Neural progenitor cell (in vitro differentiated cells): ENCODE data around the gene HOXD13. TPM values are rescaled to one million over a fixed set of nuclear protein-coding genes. Genes with fewer than 3 reads are reported as not detected.

ENCODE experiments used
- DNase-seq: peaks from one replicate; pipeline ENCODE4 v3.0.0-alpha.2; 2016; ENCODE audit warnings: low spot score
- H2AFZ ChIP-seq: fragments of 200-600 bp; sonication (generic); replicated peaks from 2 replicates; pipeline ENCODE4 v1.6.1; 2016; ENCODE audit warnings: antibody characterized with exemption
- H3F3A ChIP-seq: fragments of 200-600 bp; sonication (generic); 2 replicates; pipeline ENCODE4 v1.6.1; 2016; ENCODE audit warnings: antibody characterized with exemption, low read depth
- H3K27ac ChIP-seq: fragments of 200-600 bp; sonication (generic); 2 replicates; pipeline ENCODE4 v1.5.1; 2016; ENCODE audit warnings: mild to moderate bottlenecking
- H3K27me3 ChIP-seq: fragments of 200-600 bp; sonication (generic); 2 replicates; pipeline ENCODE4 v1.6.1; 2016; ENCODE audit warnings: mild to moderate bottlenecking, moderate library complexity
- H3K36me3 ChIP-seq: fragments of 200-600 bp; sonication (generic); 2 replicates; pipeline ENCODE4 v1.5.1; 2016
- H3K4me1 ChIP-seq: fragments of 200-600 bp; sonication (generic); 2 replicates; pipeline ENCODE4 v1.6.1; 2016; ENCODE audit warnings: mixed run types
- H3K4me2 ChIP-seq: fragments of 200-600 bp; sonication (generic); 2 replicates; pipeline ENCODE4 v1.6.1; 2016
- H3K4me3 ChIP-seq: fragments of 200-600 bp; sonication (generic); 2 replicates; pipeline ENCODE4 v1.5.1; 2016
- H3K79me2 ChIP-seq: fragments of 200-600 bp; sonication (generic); 2 replicates; pipeline ENCODE4 v1.6.1; 2016; ENCODE audit warnings: low read depth
- H3K9ac ChIP-seq: fragments of 200-600 bp; sonication (generic); 2 replicates; pipeline ENCODE4 v1.6.1; 2016
- H3K9me3 ChIP-seq: fragments of 200-600 bp; sonication (generic); 2 replicates; pipeline ENCODE4 v1.5.1; 2016; ENCODE audit warnings: low read depth
- H4K20me1 ChIP-seq: fragments of 200-600 bp; sonication (generic); 2 replicates; pipeline ENCODE4 v1.6.1; 2016; ENCODE audit warnings: low read depth
- H3K27ac Mint-ChIP-seq: 3 replicates; pipeline ENCODE4 v1.8.0; 2021; ENCODE audit warnings: mixed read lengths
- H3K27me3 Mint-ChIP-seq: 2 replicates; pipeline ENCODE4 v1.8.0; 2022; ENCODE audit warnings: low read depth, mild to moderate bottlenecking, inconsistent platforms, moderate library complexity, mixed read lengths; ENCODE audit not compliant: insufficient read depth
- H3K36me3 Mint-ChIP-seq: 3 replicates; pipeline ENCODE4 v1.8.0; 2021; ENCODE audit warnings: mixed read lengths
- H3K4me1 Mint-ChIP-seq: 3 replicates; pipeline ENCODE4 v1.8.0; 2021; ENCODE audit warnings: mixed read lengths
- H3K4me3 Mint-ChIP-seq: 3 replicates; pipeline ENCODE4 v1.8.0; 2021; ENCODE audit warnings: mild to moderate bottlenecking, moderate library complexity, mixed read lengths
- H3K9me3 Mint-ChIP-seq: 3 replicates; pipeline ENCODE4 v1.8.0; 2020; ENCODE audit warnings: mixed read lengths
- CTCF ChIP-seq: fragments of 200-600 bp; sonication (generic); IDR thresholded peaks from 2 replicates; pipeline ENCODE4 v1.5.1; 2017; ENCODE audit warnings: antibody characterized with exemption, mild to moderate bottlenecking
- EZH2 ChIP-seq: fragments of 200-600 bp; sonication (generic); IDR thresholded peaks from 2 replicates; pipeline ENCODE4 v1.6.1; 2017; ENCODE audit warnings: antibody characterized with exemption, mild to moderate bottlenecking, moderate library complexity
- EZH2phosphoT487 ChIP-seq: fragments of 200-600 bp; sonication (generic); IDR thresholded peaks from 2 replicates; pipeline ENCODE4 v1.6.1; 2017; ENCODE audit warnings: antibody characterized with exemption
- total RNA-seq: library from RNA; depleted of rRNA; stranded (reverse); fragments of >200 nt; gene quantifications from 2 replicates; pipeline ENCODE4 v1.2.3, GENCODE V29; 2015; ENCODE audit warnings: low replicate concordance

HOXD13 gene
- total RNA-seq, 1 donor from 2014 or later = not detected

GRCh38 chr2:176106581-176107539, 14.3 kb downstream of the HOXD13 start, which contains the start of gene HOXD11:
TSS of gene HOXD11 (plus strand) at chr2:176107280. CDS start at chr2:176107356, 76 bp downstream.
- H4K20me1 ChIP-seq = peaks cover 96% of the 10 kb centered on the region
- peaks cover 87% of the 10 kb centered on the region for H3K27me3 Mint-ChIP-seq
- H3K4me3 Mint-ChIP-seq = peak within 1 kb of the TSS; percentile 71
- peaks cover 15% of the 10 kb centered on the region for H3K4me1 Mint-ChIP-seq
- no peak within 1 kb of the TSS for H3K9ac ChIP-seq
- no peaks in the 10 kb centered on the region for H3K4me1 ChIP-seq
- no peak within 1 kb of the TSS for H3K27ac ChIP-seq
- H3K9me3 ChIP-seq = no peaks in the 10 kb centered on the region
- no peaks in the 10 kb centered on the region for H3K79me2 ChIP-seq
- peak within 1 kb of the TSS; percentile 62 for H3K4me2 ChIP-seq
- no peaks in the 10 kb centered on the region for H3K36me3 ChIP-seq
- no peaks in the 10 kb centered on the region for H3F3A ChIP-seq
- no peaks in the 10 kb centered on the region for H3K36me3 Mint-ChIP-seq
- H2AFZ ChIP-seq = no peak within 1 kb of the TSS
- peaks cover 13% of the 10 kb centered on the region for H3K9me3 Mint-ChIP-seq
- DNase-seq = peak; percentile 65
- TF ChIP-seq CTCF = no peak
- TF ChIP-seq EZH2phosphoT487 = peak; percentile 84
- TF ChIP-seq EZH2 = peak; percentile 91
- peaks cover 100% of the 10 kb centered on the region for H3K27me3 ChIP-seq
- peak within 1 kb of the TSS; percentile 14 for H3K4me3 ChIP-seq
- H3K27ac Mint-ChIP-seq = no peak within 1 kb of the TSS

GRCh38 chr2:176107731-176108181, 15.2 kb downstream of the HOXD13 start:
- Histone ChIP-seq H3K27me3 (peaks cover 100% of the 10 kb centered on the region), H3K4me3 (no peak overlapping the region), H3K9ac (no peak overlapping the region), H4K20me1 (peaks cover 96% of the 10 kb centered on the region), H2AFZ (no peak overlapping the region), H3K4me1 (no peaks in the 10 kb centered on the region), H3F3A (no peaks in the 10 kb centered on the region), H3K4me2 (peak overlapping the region; percentile 59), H3K9me3 (no peaks in the 10 kb centered on the region), H3K79me2 (no peaks in the 10 kb centered on the region), H3K27ac (no peak overlapping the region), H3K36me3 (no peaks in the 10 kb centered on the region)
- Mint-ChIP-seq H3K36me3 (no peaks in the 10 kb centered on the region), H3K9me3 (peaks cover 8% of the 10 kb centered on the region), H3K4me1 (peaks cover 15% of the 10 kb centered on the region), H3K27ac (no peak overlapping the region), H3K4me3 (no peak overlapping the region), H3K27me3 (peaks cover 85% of the 10 kb centered on the region)
- peak; percentile 66 for DNase-seq
- TF ChIP-seq EZH2 (peak; percentile 74), CTCF (no peak)

GRCh38 chr2:176109192-176109901, 16.8 kb downstream of the HOXD13 start:
- no peaks in the 10 kb centered on the region for H3K79me2 ChIP-seq
- TF ChIP-seq CTCF (no peak), EZH2 (peak; percentile 94), EZH2phosphoT487 (peak; percentile 94)

More at GRCh38 chr2:176109192-176109901, 16.8 kb downstream of the HOXD13 start:
- Histone ChIP-seq H3K4me3 (no peak overlapping the region), H4K20me1 (peaks cover 96% of the 10 kb centered on the region), H3K9ac (no peak overlapping the region), H3K9me3 (no peaks in the 10 kb centered on the region), H3K4me2 (no peak overlapping the region), H3F3A (no peaks in the 10 kb centered on the region), H3K27ac (no peak overlapping the region), H3K4me1 (no peaks in the 10 kb centered on the region), H3K36me3 (no peaks in the 10 kb centered on the region), H2AFZ (no peak overlapping the region), H3K27me3 (peaks cover 100% of the 10 kb centered on the region)
- Mint-ChIP-seq H3K4me3 (no peak overlapping the region), H3K9me3 (peaks cover 10% of the 10 kb centered on the region), H3K36me3 (no peaks in the 10 kb centered on the region), H3K4me1 (peaks cover 15% of the 10 kb centered on the region), H3K27me3 (peaks cover 85% of the 10 kb centered on the region), H3K27ac (no peak overlapping the region)
- no peak for DNase-seq
